ENCODE results near the gene MAP4K4.

MAP4K4 gene

GRCh38 chr2:101723371-101724124 lies 26.0 kb downstream of the MAP4K4 start:
- DNase-seq (ENCODE audit: low spot score) = no peak

- no peak for DNase-seq (ENCODE audit: low spot score)
These were observed 26.6 kb downstream of the MAP4K4 start for GRCh38 chr2:101724125-101724474.

GRCh38 chr2:101725038-101725437 lies 27.5 kb downstream of the MAP4K4 start:
- DNase-seq (ENCODE audit: low spot score) = no peak

- no peak for DNase-seq (ENCODE audit: low spot score)
These were observed 28.1 kb downstream of the MAP4K4 start for GRCh38 chr2:101725515-101726192.

- DNase-seq (ENCODE audit: low spot score) = no peak
These were observed 31.4 kb downstream of the MAP4K4 start for GRCh38 chr2:101728865-101729264.

GRCh38 chr2:101729521-101730190 lies 32.1 kb downstream of the MAP4K4 start:
- no peak for DNase-seq (ENCODE audit: low spot score)

GRCh38 chr2:101731221-101732054 lies 33.9 kb downstream of the MAP4K4 start:
- DNase-seq (ENCODE audit: low spot score) = peak; percentile 35

GRCh38 chr2:101732199-101732598 lies 34.7 kb downstream of the MAP4K4 start:
- no peak for DNase-seq (ENCODE audit: low spot score)

GRCh38 chr2:101732773-101733256 lies 35.3 kb downstream of the MAP4K4 start:
- no peak for DNase-seq (ENCODE audit: low spot score)

- no peak for DNase-seq (ENCODE audit: low spot score)
These were observed 35.9 kb downstream of the MAP4K4 start for GRCh38 chr2:101733257-101733993.

- DNase-seq (ENCODE audit: low spot score) = no peak
These were observed 37.1 kb downstream of the MAP4K4 start for GRCh38 chr2:101734505-101735165.

GRCh38 chr2:101735166-101735533 lies 37.6 kb downstream of the MAP4K4 start:
- no peak for DNase-seq (ENCODE audit: low spot score)

- DNase-seq (ENCODE audit: low spot score) = no peak
These were observed 38.7 kb downstream of the MAP4K4 start for GRCh38 chr2:101736233-101736632.

GRCh38 chr2:101736861-101737291 lies 39.4 kb downstream of the MAP4K4 start:
- DNase-seq (ENCODE audit: low spot score) = peak; percentile 79

- DNase-seq (ENCODE audit: low spot score) = peak; percentile 89
These were observed 40.2 kb downstream of the MAP4K4 start for GRCh38 chr2:101737478-101738255.

- DNase-seq (ENCODE audit: low spot score) = no peak
These were observed 41.1 kb downstream of the MAP4K4 start for GRCh38 chr2:101738649-101739048.

GRCh38 chr2:101740555-101740964 lies 43.1 kb downstream of the MAP4K4 start:
- no peak for DNase-seq (ENCODE audit: low spot score)

- no peak for DNase-seq (ENCODE audit: low spot score)
These were observed 44.4 kb downstream of the MAP4K4 start for GRCh38 chr2:101741775-101742520.

- DNase-seq (ENCODE audit: low spot score) = no peak
These were observed 45.0 kb downstream of the MAP4K4 start for GRCh38 chr2:101742547-101742946.
